HepG2 (cell line): ENCODE results near the gene PET117.

Experiments used
- CENPT ChIP-seq: sonication (generic); formaldehyde crosslinking; IDR thresholded peaks from 2 replicates; pipeline ENCODE4 v1.8.0; 2022; ENCODE audit warnings: low read depth, mild to moderate bottlenecking, moderate library complexity, missing genetic modification reagents
- POLR2A ChIP-seq, 2 experiments: IDR thresholded peaks; 2 replicates each; pipeline ENCODE4 v1.6.1; 2011; ENCODE audit warnings: low read depth in 2 of 2, low read length in 2 of 2, mild to moderate bottlenecking in 1 of 2, moderate library complexity in 1 of 2; ENCODE audit not compliant: insufficient read depth in 1 of 2
- RFX1 ChIP-seq: fragments of 450-650 bp; IDR thresholded peaks from 2 replicates; pipeline ENCODE4 v1.6.1; 2017
- ZNF101 ChIP-seq: sonication (generic); formaldehyde crosslinking; IDR thresholded peaks from 2 replicates; pipeline ENCODE4 v1.4.0; 2020; ENCODE audit warnings: mild to moderate bottlenecking, low read depth, missing genetic modification reagents, borderline replicate concordance

GRCh38 chr20:18092890-18093289, 44.8 kb upstream of the PET117 start:
- TF ChIP-seq ZNF101 (no peak), RFX1 (no peak), POLR2A (IDR thresholded peaks at IDR 0.05; ENCODE audit: insufficient read depth in 1 of 2, low read depth in 2 of 2, low read length in 2 of 2) (no peak), CENPT (CRISPR knock-in tag) (no peak)
